HG03097 (cell line): ENCODE results near the gene PTEN.
"Not testable (repeated sequence)": the region's sequence is repeated elsewhere in the genome, so short reads cannot be mapped to it uniquely, and the experiment has no call there.

ENCODE experiments used
- ATAC-seq: cut with Tn5 transposase; IDR thresholded peaks from one replicate; pipeline ENCODE4 v1.9.1; 2021; ENCODE audit not compliant: unreplicated experiment, low FRiP score

The PTEN gene

DNA sequence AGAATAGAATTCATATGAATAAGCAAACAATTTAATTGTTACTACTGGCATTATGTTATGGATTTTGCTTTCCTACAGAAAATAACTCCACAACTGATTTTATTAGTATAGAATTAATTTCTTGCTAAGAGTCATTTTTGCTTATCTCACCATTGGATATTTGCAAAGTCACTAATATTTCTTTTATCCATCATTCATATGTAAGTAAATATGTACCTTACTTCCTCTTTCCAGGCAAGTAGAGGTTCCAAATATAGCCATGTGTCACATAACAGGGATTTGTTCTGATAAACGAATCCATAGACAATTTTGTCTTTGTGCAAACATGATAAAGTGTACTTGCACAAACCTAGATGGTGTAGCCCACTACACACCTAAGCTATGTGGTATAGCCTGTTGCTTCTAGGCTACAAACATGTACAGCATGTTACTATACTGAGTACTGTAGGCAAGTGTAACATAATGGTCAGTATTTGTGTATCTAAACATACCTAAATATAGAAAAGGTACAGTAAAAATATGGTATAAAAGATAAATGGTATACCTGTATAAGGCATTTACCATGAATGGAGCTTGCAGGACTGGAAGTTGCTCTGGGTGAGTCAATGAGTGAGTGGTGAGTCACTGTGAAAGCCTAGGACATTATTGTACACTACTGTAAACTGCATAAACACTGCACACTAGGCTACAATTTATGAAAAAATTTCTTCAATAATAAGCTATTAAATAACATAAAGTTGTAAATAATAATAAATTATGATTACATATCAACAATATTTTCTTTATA lies 18.4 kb upstream of the PTEN start:
- no peak for ATAC-seq

DNA sequence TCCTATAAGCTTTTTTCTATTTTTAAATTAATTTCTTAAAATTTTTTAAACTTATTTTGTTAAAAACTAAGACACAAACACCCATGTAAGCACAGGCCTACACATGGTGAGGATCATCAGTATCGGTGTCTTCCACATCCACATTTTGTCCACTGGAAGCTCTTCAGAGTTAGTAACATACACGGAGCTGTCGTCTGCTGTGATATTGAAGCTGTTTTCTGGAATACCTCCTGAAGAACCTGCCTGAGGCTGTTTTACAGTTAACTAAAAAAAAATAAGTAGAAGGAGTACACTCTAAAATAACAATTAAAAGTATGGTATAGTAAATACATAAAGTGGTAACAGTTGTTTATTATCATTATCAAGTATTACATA lies 17.8 kb upstream of the PTEN start:
- no peak for ATAC-seq

DNA sequence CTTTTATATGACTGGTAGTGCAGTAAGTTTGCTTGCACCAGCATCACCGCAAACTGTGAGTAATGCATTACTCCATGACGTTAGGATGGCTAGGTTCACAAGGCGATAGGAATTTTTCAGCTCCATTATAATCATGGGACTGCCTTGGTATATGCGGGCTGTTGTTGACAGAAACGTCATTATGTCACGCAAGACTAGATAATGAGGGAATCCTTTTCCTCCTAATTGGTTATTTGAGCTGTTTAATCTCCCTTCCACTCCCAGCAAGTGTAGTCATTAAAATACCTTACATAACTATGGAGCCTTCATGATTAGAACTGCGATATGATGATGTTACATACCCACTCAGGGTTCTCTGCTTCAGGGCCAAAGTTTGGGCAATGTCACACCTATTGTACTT lies 17.4 kb upstream of the PTEN start:
- no peak for ATAC-seq

DNA sequence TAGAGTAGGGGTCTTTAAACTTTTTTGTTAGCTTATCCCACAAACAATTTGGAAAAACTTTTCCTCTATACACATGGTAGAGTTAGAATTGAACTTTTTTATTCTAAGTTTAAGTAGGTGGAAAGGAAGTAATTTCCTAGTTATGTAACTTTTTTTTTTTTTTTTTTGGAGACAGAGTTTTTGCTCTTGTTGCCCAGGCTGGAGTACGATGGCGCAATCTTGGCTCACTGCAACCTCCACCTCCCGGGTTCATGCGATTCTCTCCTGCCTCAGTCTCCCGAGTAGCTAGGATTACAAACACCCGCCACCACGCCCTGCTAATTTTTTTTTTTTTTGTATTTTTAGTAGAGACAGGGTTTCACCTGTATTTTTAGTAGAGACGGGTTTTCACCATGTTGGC lies 16.7 kb upstream of the PTEN start:
- not testable (repeated sequence) for ATAC-seq

DNA sequence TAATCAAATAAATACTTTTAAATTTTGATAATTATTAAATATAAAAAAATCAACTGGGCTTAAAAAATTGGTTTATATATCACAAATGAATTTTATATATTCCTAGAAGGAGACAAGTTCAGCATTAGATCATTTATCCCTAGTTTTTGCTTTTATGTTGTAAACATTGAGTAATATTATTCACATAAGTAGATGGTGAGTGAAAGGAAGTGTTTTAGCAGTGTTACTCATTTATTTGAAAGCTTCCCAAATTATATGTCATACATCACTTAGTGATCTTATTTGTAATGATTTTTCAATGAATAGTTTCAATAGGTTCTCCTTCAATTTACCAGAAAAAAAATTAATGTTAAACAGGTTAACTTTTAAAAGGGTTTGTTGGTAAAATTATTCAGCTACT lies 15.9 kb upstream of the PTEN start:
- no peak for ATAC-seq

DNA sequence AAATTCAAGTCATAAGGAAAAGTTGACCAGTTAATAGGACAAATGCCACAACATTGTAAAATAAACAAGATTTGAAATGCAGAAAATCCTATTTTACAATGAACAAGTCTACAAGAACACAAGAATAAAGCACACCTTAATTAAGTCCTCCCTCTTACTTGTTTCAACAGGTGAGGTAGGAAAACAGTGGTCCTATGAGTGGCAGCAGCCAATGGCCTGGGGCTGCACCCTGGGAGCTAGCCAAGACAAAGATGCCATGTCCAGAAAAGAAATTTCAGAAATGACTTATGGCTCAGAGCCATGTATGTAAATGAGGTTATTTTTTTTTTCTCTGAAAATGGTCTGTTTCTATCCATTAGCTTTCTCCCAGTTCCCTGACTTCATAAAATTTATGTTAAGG lies 14.4 kb upstream of the PTEN start:
- ATAC-seq = no peak

- ATAC-seq = peak; percentile 67
These were observed 12.7 kb upstream of the PTEN start for GRCh38 chr10:87850742-87851205.

GRCh38 chr10:87852089-87852488 lies 11.3 kb upstream of the PTEN start:
- no peak for ATAC-seq

GRCh38 chr10:87855247-87855646 lies 8.2 kb upstream of the PTEN start:
- ATAC-seq = not testable (repeated sequence)

- not testable (repeated sequence) for ATAC-seq
These were observed 7.8 kb upstream of the PTEN start for GRCh38 chr10:87855665-87856064.

- ATAC-seq = no peak
These were observed 3.1 kb upstream of the PTEN start for GRCh38 chr10:87860156-87860795.

- no peak for ATAC-seq
These were observed 2.5 kb upstream of the PTEN start for GRCh38 chr10:87860816-87861403.

DNA sequence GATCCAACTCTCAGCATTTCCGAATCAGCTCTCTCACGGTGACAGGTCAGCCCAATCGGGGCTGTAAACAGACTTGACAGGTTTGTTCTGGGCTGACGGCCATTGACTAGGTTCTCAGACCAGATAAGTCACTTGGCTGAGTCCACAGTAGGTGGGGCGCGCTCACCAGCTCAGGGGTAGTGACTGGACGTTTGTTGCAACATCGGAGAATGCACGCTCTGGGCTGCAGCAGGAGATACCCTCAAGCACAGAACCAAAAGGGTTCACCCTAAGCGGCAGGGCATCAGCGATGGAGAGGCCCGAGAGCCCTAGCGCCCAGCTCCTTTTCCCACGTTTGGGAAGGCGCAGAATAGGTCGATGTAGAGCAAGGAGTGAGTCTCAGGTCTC lies 1.9 kb upstream of the PTEN start:
- ATAC-seq = peak; percentile 8

DNA sequence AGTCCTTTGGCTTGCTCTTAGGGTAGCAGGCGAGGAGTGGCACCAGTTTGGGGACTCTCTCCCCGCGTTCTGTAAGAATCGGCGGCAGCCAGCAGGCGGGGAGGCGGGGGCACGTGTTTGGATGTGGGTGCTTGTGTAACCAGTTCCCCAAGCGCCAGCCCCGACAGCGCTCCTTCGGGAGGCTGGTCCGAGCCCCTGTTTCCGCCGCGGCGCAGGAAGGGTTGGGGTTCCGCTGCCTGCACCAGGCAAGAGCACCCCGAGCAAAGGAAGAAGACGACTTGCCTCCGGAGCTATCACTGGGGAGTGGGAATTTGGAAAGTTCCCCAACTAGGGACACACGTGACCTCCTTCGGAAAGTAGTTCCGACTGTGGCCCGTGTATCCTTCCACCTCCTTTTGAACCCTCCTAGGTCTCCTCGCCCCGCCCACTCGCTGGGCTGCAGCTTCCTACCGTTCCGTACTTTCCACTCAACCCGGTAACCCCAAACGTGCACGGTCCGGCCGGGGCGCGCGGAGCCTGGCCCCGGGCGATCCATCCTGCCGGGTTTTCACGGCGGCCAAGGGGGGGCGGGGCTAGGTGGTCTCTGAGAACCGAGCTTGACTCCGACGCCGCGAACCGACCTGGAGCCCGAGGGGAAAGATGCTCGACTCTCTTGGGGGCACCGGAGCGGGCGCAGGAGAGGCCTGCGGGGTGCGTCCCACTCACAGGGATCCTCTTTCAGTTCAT lies 1.3 kb upstream of the PTEN start:
- peak; percentile 56 for ATAC-seq

- peak; percentile 7 for ATAC-seq
These were observed 759 bp upstream of the PTEN start for GRCh38 chr10:87862679-87863052.

DNA sequence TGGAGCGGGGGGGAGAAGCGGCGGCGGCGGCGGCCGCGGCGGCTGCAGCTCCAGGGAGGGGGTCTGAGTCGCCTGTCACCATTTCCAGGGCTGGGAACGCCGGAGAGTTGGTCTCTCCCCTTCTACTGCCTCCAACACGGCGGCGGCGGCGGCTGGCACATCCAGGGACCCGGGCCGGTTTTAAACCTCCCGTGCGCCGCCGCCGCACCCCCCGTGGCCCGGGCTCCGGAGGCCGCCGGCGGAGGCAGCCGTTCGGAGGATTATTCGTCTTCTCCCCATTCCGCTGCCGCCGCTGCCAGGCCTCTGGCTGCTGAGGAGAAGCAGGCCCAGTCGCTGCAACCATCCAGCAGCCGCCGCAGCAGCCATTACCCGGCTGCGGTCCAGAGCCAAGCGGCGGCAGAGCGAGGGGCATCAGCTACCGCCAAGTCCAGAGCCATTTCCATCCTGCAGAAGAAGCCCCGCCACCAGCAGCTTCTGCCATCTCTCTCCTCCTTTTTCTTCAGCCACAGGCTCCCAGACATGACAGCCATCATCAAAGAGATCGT lies 598 bp downstream of the PTEN start:
- not testable (repeated sequence) for ATAC-seq

- no peak for ATAC-seq
These were observed 1.2 kb downstream of the PTEN start for GRCh38 chr10:87864496-87865059.

DNA sequence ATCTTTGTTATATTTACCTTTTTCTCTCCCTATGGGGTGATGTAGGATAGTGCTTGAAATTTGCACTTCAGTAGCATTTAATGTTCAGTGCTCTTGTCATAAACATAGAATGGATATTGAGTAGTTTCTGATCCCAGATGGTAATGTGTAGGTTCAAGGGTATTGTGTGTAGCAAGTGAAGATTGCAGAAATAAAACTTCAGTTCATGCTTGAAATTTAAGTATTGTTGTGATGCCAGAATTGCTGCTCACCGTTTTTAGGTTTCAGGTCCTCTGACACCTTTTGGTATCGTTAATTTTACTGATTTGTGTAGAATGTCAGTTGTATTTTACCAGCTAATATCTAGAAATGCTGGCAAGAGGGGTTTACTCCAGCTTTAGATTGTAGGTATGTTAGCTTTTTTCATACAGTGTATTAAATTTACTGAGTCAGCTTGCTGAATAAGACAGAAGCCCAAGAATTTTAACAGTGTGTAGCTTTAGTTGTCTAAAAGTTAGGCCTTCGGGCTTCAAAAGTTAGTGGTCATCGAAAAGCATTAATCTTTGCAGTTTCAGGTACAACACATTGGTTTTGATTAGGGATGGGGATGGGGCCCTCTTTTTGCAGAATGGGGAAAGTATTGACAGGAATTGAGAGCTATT lies 1.9 kb downstream of the PTEN start:
- ATAC-seq = no peak

DNA sequence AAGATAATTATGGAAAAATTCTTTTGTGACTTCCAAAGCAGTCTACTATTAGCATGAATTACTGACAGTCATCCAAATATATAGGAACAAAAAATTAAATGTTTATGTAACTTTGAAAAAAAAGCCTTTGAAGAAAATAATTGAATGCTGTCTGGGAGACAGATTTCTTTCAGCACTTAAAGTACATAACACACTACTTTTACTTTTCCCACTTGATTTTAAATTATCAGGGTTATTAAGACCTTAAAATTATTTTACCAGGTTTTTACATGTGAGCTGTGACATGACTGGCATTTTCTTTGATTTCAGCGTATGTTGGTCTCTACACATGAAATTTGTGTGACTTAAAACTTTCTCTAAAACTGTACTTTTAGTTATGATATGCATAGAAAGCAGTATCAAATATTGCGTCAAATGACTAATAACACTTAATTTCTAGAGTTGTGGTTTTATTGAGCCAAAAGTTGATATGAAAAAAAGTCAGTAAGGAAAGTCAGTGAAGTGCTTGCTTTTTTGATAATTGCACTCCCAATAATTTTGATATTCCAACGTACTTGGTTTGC lies 3.1 kb downstream of the PTEN start:
- no peak for ATAC-seq

GRCh38 chr10:87867453-87867852 lies 4.0 kb downstream of the PTEN start:
- ATAC-seq = no peak
